AG20443 (cell line): ENCODE data around the gene MTUS2.

ENCODE experiments used
- DNase-seq: peaks from one replicate; pipeline ENCODE4 v3.0.0; 2012; ENCODE audit warnings: low spot score, mixed read lengths

The MTUS2 gene

GRCh38 chr13:29550430-29550988, 730.4 kb downstream of the MTUS2 start:
- no peak for DNase-seq

GRCh38 chr13:29551214-29551613, 731.1 kb downstream of the MTUS2 start:
- no peak for DNase-seq
